GM13977 (cell line): ENCODE data around the gene DOCK10.

Experiments used
- DNase-seq: peaks from one replicate; pipeline ENCODE4 v3.0.0; 2012; ENCODE audit warnings: low spot score
- CTCF ChIP-seq: IDR thresholded peaks from 2 replicates; pipeline ENCODE4 v1.5.1; 2012; ENCODE audit warnings: mild to moderate bottlenecking, control low read depth; ENCODE audit not compliant: insufficient read depth; ENCODE audit errors: extremely low read depth, missing control alignments
- in situ Hi-C: fragments of 300-500 bp; cut with MboI; formaldehyde crosslinking; loops from one replicate; pipeline ENCODE4 v1.12.0; 2022; ENCODE audit warnings: low sequenced_read_pairs, low pct_unique_long_range_greater_than_20kb, mixed read lengths, inconsistent platforms; ENCODE audit not compliant: unreplicated experiment

The DOCK10 gene

GRCh38 chr2:224847961-224848850, 194.1 kb downstream of the DOCK10 start:
- in situ Hi-C loops = no loop called here
- no peak for DNase-seq
- no peak for TF ChIP-seq CTCF

- no peak for DNase-seq
- no peak for TF ChIP-seq CTCF
- in situ Hi-C loops = no loop called here
Measured at GRCh38 chr2:224847381-224847780, 194.9 kb downstream of the DOCK10 start.

GRCh38 chr2:224846686-224847085, 195.6 kb downstream of the DOCK10 start:
- in situ Hi-C loops = no loop called here

GRCh38 chr2:224846161-224846560, 196.1 kb downstream of the DOCK10 start:
- in situ Hi-C loops = no loop called here
- TF ChIP-seq CTCF = no peak
- no peak for DNase-seq

More at GRCh38 chr2:224846686-224847085, 195.6 kb downstream of the DOCK10 start:
- no peak for TF ChIP-seq CTCF
- DNase-seq = no peak

- in situ Hi-C loops = no loop called here
- no peak for TF ChIP-seq CTCF
- no peak for DNase-seq
Measured at GRCh38 chr2:224843141-224843540, 199.1 kb downstream of the DOCK10 start.

DNA sequence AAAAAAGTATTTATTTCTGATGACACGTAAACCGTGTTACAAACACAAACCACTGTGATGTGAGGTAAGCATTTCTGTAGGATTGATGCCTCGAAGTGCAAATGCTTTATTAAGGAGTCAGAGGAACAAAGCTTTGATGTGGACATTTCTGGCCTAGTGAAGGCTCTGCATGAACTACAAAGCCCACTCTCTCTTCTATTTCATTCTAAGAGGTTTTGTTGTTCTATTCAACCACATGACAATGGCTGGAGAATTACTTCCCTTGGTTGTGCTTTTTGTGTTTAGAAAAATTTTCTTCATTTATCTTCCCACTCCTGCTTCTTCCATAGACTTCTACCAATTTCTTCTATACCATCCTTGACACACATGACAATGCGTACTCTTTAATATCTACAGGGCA, 200.4 kb downstream of the DOCK10 start:
- TF ChIP-seq CTCF = no peak
- DNase-seq = no peak
- in situ Hi-C loops = no loop called here

DNA sequence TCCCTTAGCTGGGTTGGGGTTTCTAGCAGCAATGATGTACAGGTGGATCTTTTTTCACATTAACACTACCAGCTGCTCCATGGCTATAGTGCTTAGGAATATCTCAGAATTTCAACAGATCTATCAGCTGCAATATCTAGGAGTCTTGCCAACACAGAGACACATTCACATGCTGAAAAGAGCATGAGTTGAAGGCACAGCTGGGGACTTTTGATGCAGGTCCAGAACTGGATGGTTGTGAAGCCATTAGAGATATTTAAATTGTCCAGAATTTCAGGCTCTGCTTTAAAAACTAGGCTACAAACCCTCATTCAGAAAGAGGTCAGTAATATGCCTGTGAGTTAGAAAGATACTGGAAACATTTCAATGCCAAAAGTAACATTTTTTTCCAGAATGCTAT, 203.9 kb downstream of the DOCK10 start:
- no peak for DNase-seq
- TF ChIP-seq CTCF = no peak
- in situ Hi-C loops = no loop called here
